Lower lobe of right lung (tissue), 2 donors: ENCODE measurements around the gene HOGA1. TPM values are rescaled to one million over a fixed set of nuclear protein-coding genes. Genes with fewer than 3 reads are reported as not detected.

Source experiments
- ATAC-seq, 2 donors: fragments of 200-7000 bp; cut with Tn5 transposase; one replicate each; pipeline ENCODE4 v1.9.1; 2020 to 2022; ENCODE audit warnings: mild to moderate bottlenecking in 2 of 2, moderate library complexity in 2 of 2
- DNase-seq: peaks from one replicate; pipeline ENCODE4 v3.0.0-alpha.2; 2020
- H3K27ac ChIP-seq: fragments of 200-600 bp; one replicate; pipeline ENCODE4 v1.8.0; 2022
- H3K27me3 ChIP-seq: fragments of 200-600 bp; one replicate; pipeline ENCODE4 v1.8.0; 2022; ENCODE audit warnings: low read depth
- H3K36me3 ChIP-seq: fragments of 200-600 bp; one replicate; pipeline ENCODE4 v1.8.0; 2022; ENCODE audit warnings: mild to moderate bottlenecking
- H3K4me1 ChIP-seq: fragments of 200-600 bp; one replicate; pipeline ENCODE4 v1.8.0; 2022
- H3K4me3 ChIP-seq: fragments of 200-600 bp; one replicate; pipeline ENCODE4 v1.8.0; 2022; ENCODE audit warnings: mild to moderate bottlenecking
- H3K9me3 ChIP-seq: fragments of 200-600 bp; one replicate; pipeline ENCODE4 v1.8.0; 2022
- intact Hi-C: fragments of 100-400 bp; cut with DNase I; formaldehyde crosslinking; loops from one replicate; pipeline ENCODE4 v1.11.0; 2022
- total RNA-seq: library from RNA; stranded (reverse); fragmentation: NEBNext Ultra II Directional; extraction: Animal tissue kit (Norgen Biotek cat#: 25700); gene quantifications from one replicate; pipeline ENCODE4 v1.2.1, GENCODE V29; 2021
- TF ChIP-seq, protein P1 (sequence below): fragments of 200-600 bp; IDR thresholded peaks from one replicate; pipeline ENCODE4 v1.8.0; 2022; ENCODE audit warnings: antibody characterized with exemption, mild to moderate bottlenecking
- donor health status: DM: no; HTN: yes; CAD: no; lungs with severe emphysema.

Gene HOGA1
- total RNA-seq, 1 donor from 2014 or later = 1.1 TPM

DNA sequence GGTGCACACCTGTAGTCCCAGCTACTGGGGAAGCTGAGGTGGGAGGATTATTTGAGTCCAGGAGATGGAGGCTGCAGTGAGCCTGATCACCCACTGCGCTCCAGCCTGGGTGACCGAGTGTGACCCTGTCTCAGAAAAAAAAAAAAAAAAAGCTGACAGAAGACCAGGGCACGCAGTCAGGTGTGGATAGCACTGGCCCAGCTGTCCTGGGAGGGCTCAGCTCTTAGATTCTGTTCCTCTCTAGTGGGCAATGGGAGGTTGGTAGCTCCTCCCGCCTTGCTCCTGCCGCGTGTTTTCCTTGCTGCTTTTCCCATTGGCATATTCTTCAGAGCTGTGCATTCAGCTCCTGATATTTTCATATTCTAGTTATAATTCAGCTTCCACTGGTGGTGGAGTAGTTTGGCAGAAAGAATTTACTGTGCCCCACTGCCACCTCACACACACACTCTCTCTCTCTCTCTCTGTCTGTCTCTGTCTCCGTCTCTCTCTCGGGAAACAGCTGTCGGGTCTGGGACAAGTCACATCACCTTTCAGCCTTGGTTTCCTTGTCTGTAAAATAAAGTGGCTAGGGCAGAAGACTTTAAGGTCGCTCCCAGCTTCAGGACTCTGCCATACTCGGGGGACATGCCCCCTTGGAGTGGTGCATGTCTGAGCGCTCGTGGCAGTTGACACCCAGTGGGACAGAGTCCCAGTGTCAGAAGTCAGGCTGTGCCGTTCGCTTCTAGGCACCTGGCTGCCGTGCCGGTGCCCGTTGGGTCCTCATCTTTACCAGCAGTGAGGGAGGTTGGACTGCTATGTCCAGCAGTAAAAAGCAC is 37.5 kb upstream of the HOGA1 start:
- no peak for DNase-seq
- ATAC-seq = no peak
- Histone ChIP-seq H3K36me3 (no peaks in the 10 kb centered on the region), H3K27ac (no peak overlapping the region), H3K9me3 (no peaks in the 10 kb centered on the region), H3K4me1 (peaks cover 44% of the 10 kb centered on the region), H3K4me3 (no peak overlapping the region), H3K27me3 (no peaks in the 10 kb centered on the region)
- intact Hi-C loops = no loop called here
- TF ChIP-seq, protein P1, sequence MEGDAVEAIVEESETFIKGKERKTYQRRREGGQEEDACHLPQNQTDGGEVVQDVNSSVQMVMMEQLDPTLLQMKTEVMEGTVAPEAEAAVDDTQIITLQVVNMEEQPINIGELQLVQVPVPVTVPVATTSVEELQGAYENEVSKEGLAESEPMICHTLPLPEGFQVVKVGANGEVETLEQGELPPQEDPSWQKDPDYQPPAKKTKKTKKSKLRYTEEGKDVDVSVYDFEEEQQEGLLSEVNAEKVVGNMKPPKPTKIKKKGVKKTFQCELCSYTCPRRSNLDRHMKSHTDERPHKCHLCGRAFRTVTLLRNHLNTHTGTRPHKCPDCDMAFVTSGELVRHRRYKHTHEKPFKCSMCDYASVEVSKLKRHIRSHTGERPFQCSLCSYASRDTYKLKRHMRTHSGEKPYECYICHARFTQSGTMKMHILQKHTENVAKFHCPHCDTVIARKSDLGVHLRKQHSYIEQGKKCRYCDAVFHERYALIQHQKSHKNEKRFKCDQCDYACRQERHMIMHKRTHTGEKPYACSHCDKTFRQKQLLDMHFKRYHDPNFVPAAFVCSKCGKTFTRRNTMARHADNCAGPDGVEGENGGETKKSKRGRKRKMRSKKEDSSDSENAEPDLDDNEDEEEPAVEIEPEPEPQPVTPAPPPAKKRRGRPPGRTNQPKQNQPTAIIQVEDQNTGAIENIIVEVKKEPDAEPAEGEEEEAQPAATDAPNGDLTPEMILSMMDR = no peak

DNA sequence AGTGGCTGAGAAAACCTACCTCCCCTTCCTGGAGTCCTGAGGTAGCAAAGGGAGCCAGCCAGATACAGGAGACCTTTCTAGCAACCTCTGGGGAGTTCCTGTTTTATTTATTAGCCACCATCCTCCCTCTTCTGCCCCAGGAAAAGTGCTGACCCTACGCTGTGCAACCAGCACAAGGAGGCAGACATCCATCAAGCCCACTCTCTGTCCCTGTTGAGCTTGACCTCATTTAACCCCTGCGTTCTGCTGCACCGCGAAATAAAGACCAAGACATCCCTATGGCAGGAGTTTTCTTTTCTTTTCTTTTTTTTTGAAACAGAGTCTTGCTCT is 37.0 kb upstream of the HOGA1 start:
- no peaks in the 10 kb centered on the region for H3K9me3 ChIP-seq
- intact Hi-C loops = no loop called here
- DNase-seq (no peak), ATAC-seq (no peak)
- H3K4me1 ChIP-seq = peaks cover 39% of the 10 kb centered on the region
- H3K27me3 ChIP-seq = no peaks in the 10 kb centered on the region
- H3K36me3 ChIP-seq = no peaks in the 10 kb centered on the region
- H3K27ac ChIP-seq = no peak overlapping the region
- H3K4me3 ChIP-seq = no peak overlapping the region
- TF ChIP-seq, protein P1 = no peak

DNA sequence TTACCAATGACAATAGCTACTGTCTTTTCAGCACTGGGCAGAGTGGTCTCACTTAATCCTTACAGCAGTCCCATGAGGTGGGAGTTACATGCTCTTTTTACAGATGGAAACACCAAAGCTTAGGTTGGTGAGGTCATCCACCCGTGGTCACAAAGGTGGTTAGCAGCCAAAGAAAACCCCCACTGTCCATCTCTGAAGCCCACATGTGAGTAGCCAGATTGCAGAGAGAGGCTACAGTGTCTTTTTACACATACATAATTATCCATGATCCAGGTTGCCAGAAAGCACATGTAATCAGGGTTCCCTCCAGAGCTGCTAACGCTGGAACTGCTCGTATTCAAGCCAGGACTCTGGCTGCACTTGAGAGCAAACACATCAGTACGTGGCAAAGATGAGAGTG is 36.2 kb upstream of the HOGA1 start:
- intact Hi-C loops = no loop called here
- DNase-seq (no peak), ATAC-seq (no peak)
- no peaks in the 10 kb centered on the region for H3K36me3 ChIP-seq
- H3K27me3 ChIP-seq = no peaks in the 10 kb centered on the region
- no peak overlapping the region for H3K4me3 ChIP-seq
- no peaks in the 10 kb centered on the region for H3K9me3 ChIP-seq
- peaks cover 32% of the 10 kb centered on the region for H3K4me1 ChIP-seq
- TF ChIP-seq, protein P1 = no peak
- H3K27ac ChIP-seq = no peak overlapping the region

DNA sequence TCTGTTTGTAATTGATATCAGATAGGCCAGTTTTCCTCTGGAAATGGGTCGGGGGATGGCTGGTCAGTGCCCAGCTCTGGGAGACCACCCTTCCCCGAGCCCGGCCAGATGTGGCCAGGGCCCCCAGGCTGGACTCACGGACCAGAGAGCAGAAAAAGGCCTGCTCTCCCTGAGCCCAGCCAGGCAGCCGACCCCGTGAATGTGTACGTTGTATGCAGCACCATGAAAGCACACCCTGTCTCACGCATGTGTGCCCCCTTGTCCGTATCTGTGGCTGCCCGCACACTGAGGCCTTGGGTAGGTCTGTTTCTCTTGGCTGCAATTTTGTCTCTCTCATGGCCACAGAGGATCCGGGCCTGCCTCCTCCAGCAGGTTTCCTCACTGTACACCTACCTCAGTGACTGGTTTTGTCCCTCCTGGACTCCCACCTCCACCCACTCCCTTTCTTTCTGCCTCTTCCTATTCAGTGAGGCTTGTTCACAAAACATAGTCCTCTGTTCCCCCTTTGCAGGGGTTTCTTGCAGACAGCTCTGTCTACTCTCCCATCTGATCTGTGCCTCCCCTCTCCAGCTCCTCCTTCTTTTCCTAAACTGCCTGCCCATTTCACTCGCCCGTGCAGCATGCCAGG is 35.2 kb upstream of the HOGA1 start:
- intact Hi-C loops = no loop called here
- DNase-seq (no peak), ATAC-seq (no peak)
- no peak overlapping the region for H3K4me3 ChIP-seq
- H3K4me1 ChIP-seq = peaks cover 31% of the 10 kb centered on the region
- TF ChIP-seq, protein P1 = no peak
- H3K27me3 ChIP-seq = no peaks in the 10 kb centered on the region
- H3K27ac ChIP-seq = no peak overlapping the region
- no peaks in the 10 kb centered on the region for H3K36me3 ChIP-seq
- no peaks in the 10 kb centered on the region for H3K9me3 ChIP-seq

DNA sequence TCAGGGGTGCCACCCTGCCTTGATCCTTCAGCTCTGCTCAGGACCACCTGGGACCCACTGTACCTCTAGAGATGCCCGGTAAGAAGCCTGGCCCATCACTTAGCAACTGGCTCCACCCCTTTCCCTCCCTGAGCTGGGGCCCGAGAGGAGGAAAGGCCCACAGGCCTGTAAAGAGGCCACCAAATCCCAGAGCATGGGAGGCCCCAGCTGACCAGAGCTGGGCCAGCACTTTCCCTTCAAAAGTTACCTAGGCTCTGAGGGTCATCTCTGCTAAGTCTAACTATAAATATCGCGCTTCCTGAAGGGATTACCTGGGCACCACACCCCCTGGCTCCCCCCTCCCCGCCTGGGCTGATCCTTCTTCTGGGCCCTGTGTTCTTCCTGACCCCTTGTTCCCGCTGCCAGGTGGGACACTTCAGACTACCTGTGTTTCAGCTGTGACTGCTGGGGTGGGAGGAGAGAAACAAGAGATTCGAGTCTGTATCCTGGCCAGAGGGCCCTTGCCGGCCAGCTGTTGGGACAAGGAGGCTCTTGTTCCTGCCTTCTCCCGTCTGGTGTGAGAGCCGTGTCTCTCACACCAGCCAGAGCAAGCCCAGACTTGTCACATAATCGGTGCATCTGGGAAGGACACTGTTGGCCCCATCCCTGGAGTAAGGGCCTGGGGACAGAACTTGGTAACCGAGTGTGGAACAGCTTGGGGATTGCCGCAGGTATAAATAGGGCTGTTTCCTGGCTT is 34.4 kb upstream of the HOGA1 start:
- Histone ChIP-seq H3K4me3 (no peak overlapping the region), H3K9me3 (no peaks in the 10 kb centered on the region), H3K27me3 (no peaks in the 10 kb centered on the region), H3K4me1 (peaks cover 24% of the 10 kb centered on the region), H3K36me3 (no peaks in the 10 kb centered on the region), H3K27ac (peak overlapping the region; percentile 4)
- ATAC-seq = peak; percentile 41 to 45
- TF ChIP-seq, protein P1 = no peak
- no peak for DNase-seq
- intact Hi-C loops = loop anchor here (10.0 kb wide), 1 partner anchor 85 kb away; no protein-coding TSS in a partner anchor
